22Rv1 (cell line): ENCODE data around the gene SELENOK.

Experiments
- CTCF ChIP-seq: fragments of 450-650 bp; IDR thresholded peaks from 2 replicates; pipeline ENCODE4 v1.5.1; 2017; ENCODE audit warnings: mild to moderate bottlenecking
- ZFX ChIP-seq: fragments of 450-650 bp; IDR thresholded peaks from 2 replicates; pipeline ENCODE4 v1.6.1; 2017; ENCODE audit warnings: antibody characterized with exemption, borderline replicate concordance

DNA sequence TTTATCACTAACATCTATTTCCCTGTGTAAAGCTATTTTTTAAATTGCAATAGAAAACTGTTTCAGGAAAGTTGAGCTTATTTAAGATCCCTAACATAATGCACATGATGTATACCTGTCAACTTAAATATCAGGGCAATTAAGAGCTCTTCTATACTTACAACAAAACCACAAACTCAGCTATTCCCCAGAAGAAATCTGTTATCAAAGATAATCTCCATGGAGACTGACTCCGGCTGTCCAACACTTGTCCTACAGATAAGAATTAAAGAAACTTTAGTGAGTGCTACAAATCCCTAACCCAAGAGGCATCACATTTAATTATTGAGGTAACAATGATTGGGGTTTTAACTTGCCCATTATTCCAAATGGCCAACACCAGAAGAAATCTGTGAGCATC is 3.4 kb downstream of the SELENOK start:
- TF ChIP-seq CTCF, result no peak
- no peak for TF ChIP-seq ZFX
